Lower leg skin (tissue), 3 donors: ENCODE data around the gene NLRP14.

Source experiments
- CTCF ChIP-seq, 3 donors: fragments of 450-650 bp; IDR thresholded peaks; one replicate each; pipeline ENCODE4 v1.5.1; 2016; ENCODE audit warnings: antibody characterized with exemption in 3 of 3, mild to moderate bottlenecking in 3 of 3, moderate library complexity in 2 of 3
- POLR2A ChIP-seq, 2 donors: fragments of 450-650 bp; IDR thresholded peaks; one replicate each; pipeline ENCODE4 v1.6.1; 2016 to 2017; ENCODE audit warnings: antibody characterized with exemption in 2 of 2, mild to moderate bottlenecking in 1 of 2, moderate library complexity in 1 of 2

- TF ChIP-seq CTCF (IDR thresholded peaks at IDR 0.05) (no peak), POLR2A (IDR thresholded peaks at IDR 0.05) (no peak)
Observed at GRCh38 chr11:7062534-7062933, 42.3 kb downstream of the NLRP14 start.
